ENCODE measurements around the gene XNDC1N. TPM values are rescaled to one million over a fixed set of nuclear protein-coding genes. Genes with fewer than 3 reads are reported as not detected.
"Not testable (repeated sequence)": the region's sequence is repeated elsewhere in the genome, so short reads cannot be mapped to it uniquely, and the experiment has no call there.

XNDC1N gene
- total RNA-seq, 3 donors from 2014 or later: 11.7 to 18.0 (median 12.7) TPM

- intact Hi-C loops (cut with DNase I, micrococcal nuclease): no loop called here
- H3K36me3 ChIP-seq (ENCODE audit: low read depth): no peaks in the 10 kb centered on the region
- no peaks in the 10 kb centered on the region for H3K4me1 ChIP-seq (ENCODE audit: low read depth)
- no peak overlapping the region for H3K4me3 ChIP-seq
- TF ChIP-seq CTCF (IDR thresholded peaks at IDR 0.05): no peak
- H3K9me3 ChIP-seq: no peaks in the 10 kb centered on the region
- no peak for ATAC-seq
- DNase-seq: no peak
These were observed 32.4 kb downstream of the XNDC1N start for GRCh38 chr11:71895961-71896360.

GRCh38 chr11:71889181-71889872 lies 39.1 kb downstream of the XNDC1N start:
- ATAC-seq; H3K4me3 ChIP-seq; DNase-seq; H3K9me3 ChIP-seq; H3K36me3 ChIP-seq (ENCODE audit: low read depth); intact Hi-C loops (cut with DNase I, micrococcal nuclease); H3K4me1 ChIP-seq (ENCODE audit: low read depth): not testable (repeated sequence)

- H3K4me1 ChIP-seq (ENCODE audit: low read depth); H3K4me3 ChIP-seq; ATAC-seq; intact Hi-C loops (cut with DNase I, micrococcal nuclease); H3K9me3 ChIP-seq; H3K36me3 ChIP-seq (ENCODE audit: low read depth); DNase-seq: not testable (repeated sequence)
These were observed 39.9 kb downstream of the XNDC1N start for GRCh38 chr11:71888335-71889010.

- H3K9me3 ChIP-seq; H3K4me1 ChIP-seq (ENCODE audit: low read depth); H3K36me3 ChIP-seq (ENCODE audit: low read depth); H3K4me3 ChIP-seq; intact Hi-C loops (cut with DNase I, micrococcal nuclease); DNase-seq; ATAC-seq: not testable (repeated sequence)
These were observed 42.6 kb downstream of the XNDC1N start for GRCh38 chr11:71885806-71886205.

Other genes starting within 250 kb of the XNDC1N start
- gene DEFB108B, start 95.4 kb downstream of the XNDC1N start, total RNA-seq: not detected
- not detected for gene DEFB131B, start 50.1 kb downstream of the XNDC1N start, total RNA-seq
- gene RNF121, start 452 bp upstream of the XNDC1N start, total RNA-seq: 10 to 100 TPM; 37.0 to 41.0 (median 37.4) TPM
- gene IL18BP, start 70.3 kb upstream of the XNDC1N start, total RNA-seq: 10 to 100 TPM in 2 of 3 donors, 1 to 10 TPM in 1; 7.6 to 14.5 (median 13.7) TPM
- 100 to 1,000 TPM; 173 to 301 (median 248) TPM for gene NUMA1, start 151.9 kb upstream of the XNDC1N start, total RNA-seq
- gene LRRC51, start 152.3 kb upstream of the XNDC1N start, total RNA-seq: 1 to 10 TPM; 7.5 to 9.4 (median 9.4) TPM
- gene LAMTOR1, start 174.7 kb upstream of the XNDC1N start, total RNA-seq: 100 to 1,000 TPM in 2 of 3 donors, 10 to 100 TPM in 1; 82.0 to 114 (median 107) TPM
- gene TOMT, start 177.3 kb upstream of the XNDC1N start, total RNA-seq: under 1 TPM in 1 of 3 donors, not detected in 2; 0.39 TPM
- gene ANAPC15, start 184.1 kb upstream of the XNDC1N start, total RNA-seq: 10 to 100 TPM; 37.9 to 52.1 (median 39.0) TPM
- gene FOLR3, start 207.1 kb upstream of the XNDC1N start, total RNA-seq: not detected